Mesenchymal stem cell (in vitro differentiated cells and primary cell): ENCODE measurements around the gene ELFN2.

Experiments
- DNase-seq: peaks from one replicate; pipeline ENCODE4 v3.0.0-alpha.2; 2013
- H2AFZ ChIP-seq: one replicate; pipeline ENCODE4 v1.6.1; 2013; ENCODE audit warnings: low read depth, mild to moderate bottlenecking, control low read depth, inconsistent platforms, low read length, moderate library complexity
- H2AK5ac ChIP-seq: 2 replicates; pipeline ENCODE4 v1.6.1; 2013; ENCODE audit warnings: low read length, moderate library complexity, mild to moderate bottlenecking, inconsistent platforms; ENCODE audit not compliant: severe bottlenecking
- H2BK120ac ChIP-seq: one replicate; pipeline ENCODE4 v1.6.1; 2013; ENCODE audit warnings: low read depth, mild to moderate bottlenecking, inconsistent platforms, low read length, moderate library complexity
- H2BK12ac ChIP-seq, 2 experiments: one replicate each; pipeline ENCODE4 v1.6.1; 2013; ENCODE audit warnings: inconsistent platforms in 2 of 2, low read length in 2 of 2, mild to moderate bottlenecking in 2 of 2, moderate library complexity in 2 of 2, control low read depth in 1 of 2
- H2BK15ac ChIP-seq: one replicate; pipeline ENCODE4 v1.6.1; 2013; ENCODE audit warnings: mild to moderate bottlenecking, low read depth, inconsistent platforms; ENCODE audit not compliant: poor library complexity, severe bottlenecking
- H2BK5ac ChIP-seq: 2 replicates; pipeline ENCODE4 v1.6.1; 2013; ENCODE audit warnings: low read depth, mild to moderate bottlenecking, low read length, control low read depth, inconsistent platforms; ENCODE audit not compliant: poor library complexity, severe bottlenecking
- H3K14ac ChIP-seq, 2 experiments: one replicate each; pipeline ENCODE4 v1.6.1; 2013; ENCODE audit warnings: inconsistent platforms in 2 of 2, low read length in 2 of 2, control low read depth in 1 of 2, mild to moderate bottlenecking in 1 of 2, moderate library complexity in 1 of 2
- H3K18ac ChIP-seq, 2 experiments: one replicate each; pipeline ENCODE4 v1.6.1; 2013; ENCODE audit warnings: inconsistent platforms in 2 of 2, low read length in 2 of 2, control low read depth in 1 of 2, low read depth in 1 of 2, mild to moderate bottlenecking in 1 of 2
- H3K23ac ChIP-seq, 2 experiments: one replicate each; pipeline ENCODE4 v1.6.1; 2013; ENCODE audit warnings: inconsistent platforms in 2 of 2, low read length in 2 of 2, mild to moderate bottlenecking in 2 of 2, moderate library complexity in 2 of 2, control low read depth in 1 of 2
- H3K27ac ChIP-seq: 2 replicates; pipeline ENCODE4 v1.5.1; 2013; ENCODE audit warnings: mild to moderate bottlenecking, moderate library complexity, low read length, control low read depth, inconsistent platforms; ENCODE audit not compliant: poor library complexity, severe bottlenecking
- H3K27me3 ChIP-seq, 2 experiments: 2 replicates each; pipeline versions ENCODE4 v1.6.1 to v1.7.0; 2013; ENCODE audit warnings: low read length in 2 of 2, mild to moderate bottlenecking in 2 of 2, moderate library complexity in 2 of 2, control low read depth in 1 of 2, inconsistent platforms in 1 of 2; ENCODE audit not compliant: control insufficient read depth in 1 of 2, insufficient read depth in 1 of 2
- H3K36me3 ChIP-seq, 2 experiments: 2 replicates each; pipeline versions ENCODE4 v1.6.1 to v1.7.0; 2013; ENCODE audit warnings: low read length in 2 of 2, control low read depth in 1 of 2, inconsistent platforms in 1 of 2, low read depth in 1 of 2, mild to moderate bottlenecking in 1 of 2; ENCODE audit not compliant: insufficient read depth in 2 of 2, control insufficient read depth in 1 of 2
- H3K4ac ChIP-seq, 2 experiments: one replicate each; pipeline ENCODE4 v1.6.1; 2013; ENCODE audit warnings: inconsistent platforms in 2 of 2, low read length in 2 of 2, mild to moderate bottlenecking in 2 of 2, moderate library complexity in 2 of 2, control low read depth in 1 of 2, low read depth in 1 of 2
- H3K4me1 ChIP-seq: 2 replicates; pipeline ENCODE4 v1.6.1; 2013; ENCODE audit warnings: low read depth, low read length, control low read depth; ENCODE audit not compliant: control insufficient read depth, insufficient read depth
- H3K4me2 ChIP-seq: 2 replicates; pipeline ENCODE4 v1.6.1; 2013; ENCODE audit warnings: low read length, mild to moderate bottlenecking, inconsistent platforms; ENCODE audit not compliant: poor library complexity, severe bottlenecking
- H3K4me3 ChIP-seq, 2 experiments: 2 replicates each; pipeline versions ENCODE4 v1.5.1 to v1.7.0; 2013; ENCODE audit warnings: low read length in 2 of 2, mild to moderate bottlenecking in 2 of 2, control low read depth in 1 of 2, low read depth in 1 of 2; ENCODE audit not compliant: insufficient read depth in 1 of 2
- H3K79me1 ChIP-seq: replicated peaks from 2 replicates; pipeline ENCODE4 v1.6.1; 2013; ENCODE audit warnings: mild to moderate bottlenecking, control low read depth, low read length, inconsistent platforms; ENCODE audit not compliant: poor library complexity, severe bottlenecking
- H3K9ac ChIP-seq: 2 replicates; pipeline ENCODE4 v1.7.0; 2013; ENCODE audit warnings: mild to moderate bottlenecking, low read length, moderate library complexity
- H3K9me3 ChIP-seq: 2 replicates; pipeline ENCODE4 v1.7.0; 2013; ENCODE audit warnings: mild to moderate bottlenecking, low read length; ENCODE audit not compliant: control insufficient read depth
- H4K8ac ChIP-seq: one replicate; pipeline ENCODE4 v1.6.1; 2013; ENCODE audit warnings: inconsistent platforms, mild to moderate bottlenecking, low read length, moderate library complexity
- H4K91ac ChIP-seq: one replicate; pipeline ENCODE4 v1.6.1; 2013; ENCODE audit warnings: mild to moderate bottlenecking, low read length, inconsistent platforms
- WGBS: methylation state at CpG from one replicate; pipeline ENCODE4 v1.1.7; 2013; ENCODE audit warnings: mixed read lengths; 5-methylcytosine and 5-hydroxymethylcytosine counted together

Gene ELFN2

DNA sequence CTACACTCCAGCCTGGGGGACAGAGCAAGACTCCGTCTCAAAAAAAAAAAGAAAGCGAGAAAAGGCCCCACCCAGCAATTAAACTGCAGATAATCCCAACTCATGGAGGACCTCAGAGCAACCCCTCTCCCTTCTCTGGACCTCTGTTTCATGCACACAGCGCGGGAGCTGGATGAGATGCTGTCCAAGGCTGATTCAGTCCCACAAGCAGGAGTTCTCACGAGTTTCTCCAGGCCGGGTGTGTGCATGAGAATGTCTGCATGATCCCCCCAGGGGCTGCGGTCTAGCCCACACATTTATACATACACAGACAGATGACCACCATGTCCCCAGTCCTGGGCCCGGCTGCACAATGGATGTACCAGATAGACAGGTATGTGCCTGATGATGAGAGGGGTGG is 19.4 kb downstream of the ELFN2 start:
- no peak overlapping the region for H3K4me2 ChIP-seq
- no peak overlapping the region for H4K91ac ChIP-seq
- H2BK5ac ChIP-seq, result no peak overlapping the region
- peaks cover 54% of the 10 kb centered on the region for H3K79me1 ChIP-seq
- no peak overlapping the region for H2BK15ac ChIP-seq
- H2BK12ac ChIP-seq, result no peak overlapping the region
- WGBS, result 82% methylated on average over 7 of the region's 8 CpGs
- no peak overlapping the region for H3K23ac ChIP-seq
- H3K36me3 ChIP-seq, result peaks cover 0 to 85% of the 10 kb centered on the region in 2 experiments
- peaks cover 24% of the 10 kb centered on the region for H3K4me1 ChIP-seq
- no peak overlapping the region for H4K8ac ChIP-seq
- no peak overlapping the region for H3K4ac ChIP-seq
- no peak overlapping the region for H2BK120ac ChIP-seq
- no peaks in the 10 kb centered on the region for H3K9me3 ChIP-seq
- H2AFZ ChIP-seq, result no peak overlapping the region
- H3K27ac ChIP-seq, result no peak overlapping the region
- no peak overlapping the region for H2AK5ac ChIP-seq
- no peak overlapping the region for H3K14ac ChIP-seq
- no peak overlapping the region for H3K4me3 ChIP-seq
- H3K9ac ChIP-seq, result no peak overlapping the region
- DNase-seq, result no peak
- H3K18ac ChIP-seq, result no peak overlapping the region
- peaks cover 0 to 86% of the 10 kb centered on the region in 2 experiments for H3K27me3 ChIP-seq

DNA sequence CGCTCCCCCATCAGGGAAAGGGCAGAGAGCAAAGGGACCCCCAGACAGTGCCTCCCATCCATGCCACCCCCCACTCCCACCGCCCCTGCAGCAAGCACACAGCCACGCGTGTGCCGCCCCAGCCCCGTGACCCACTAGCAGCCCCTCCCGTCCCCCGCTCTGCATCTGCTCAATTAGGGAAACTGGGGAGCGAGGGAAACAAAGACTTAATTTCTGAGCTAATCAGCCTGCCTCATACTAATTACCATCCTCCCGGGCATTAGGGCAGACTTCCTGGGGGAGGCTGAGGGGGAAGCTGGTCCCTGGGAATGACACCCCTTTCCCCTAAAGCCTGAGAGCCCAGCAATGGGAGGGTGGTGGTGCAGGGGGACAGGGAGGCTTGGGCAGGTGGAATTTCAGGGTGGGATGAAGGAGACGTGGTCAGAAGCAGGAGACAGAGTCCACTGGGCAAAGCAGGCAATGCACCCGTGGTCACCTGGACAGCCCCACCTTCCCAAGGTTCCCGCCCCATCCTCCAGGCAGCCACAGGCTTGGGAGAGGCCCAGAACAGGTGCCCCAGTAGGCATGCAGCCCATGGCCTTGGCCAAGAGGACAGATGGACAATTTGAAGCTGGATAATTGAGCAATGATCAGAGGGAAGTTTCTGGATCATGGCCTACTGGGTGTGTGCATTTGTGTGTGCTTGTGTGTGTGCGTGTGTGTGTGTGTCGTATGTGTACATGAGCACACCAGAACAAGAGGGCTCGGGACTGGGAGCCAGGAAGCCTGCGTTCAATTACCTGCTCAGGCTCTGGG is 20.6 kb downstream of the ELFN2 start:
- H3K36me3 ChIP-seq, result peaks cover 0 to 87% of the 10 kb centered on the region in 2 experiments
- DNase-seq, result no peak
- H2AK5ac ChIP-seq, result no peak overlapping the region
- no peak overlapping the region for H3K4me3 ChIP-seq
- peaks cover 57% of the 10 kb centered on the region for H3K79me1 ChIP-seq
- no peak overlapping the region for H3K23ac ChIP-seq
- H2BK15ac ChIP-seq, result no peak overlapping the region
- H2BK120ac ChIP-seq, result no peak overlapping the region
- no peak overlapping the region for H3K4ac ChIP-seq
- no peaks in the 10 kb centered on the region for H3K9me3 ChIP-seq
- no peak overlapping the region for H3K4me2 ChIP-seq
- H4K91ac ChIP-seq, result no peak overlapping the region
- peaks cover 18% of the 10 kb centered on the region for H3K4me1 ChIP-seq
- no peak overlapping the region for H3K9ac ChIP-seq
- no peak overlapping the region for H2BK12ac ChIP-seq
- H3K14ac ChIP-seq, result no peak overlapping the region
- no peak overlapping the region for H3K18ac ChIP-seq
- no peak overlapping the region for H2BK5ac ChIP-seq
- peaks cover 0 to 84% of the 10 kb centered on the region in 2 experiments for H3K27me3 ChIP-seq
- no peak overlapping the region for H3K27ac ChIP-seq
- no peak overlapping the region for H4K8ac ChIP-seq
- H2AFZ ChIP-seq, result no peak overlapping the region
- 87% methylated on average over 14 of the region's 17 CpGs for WGBS

DNA sequence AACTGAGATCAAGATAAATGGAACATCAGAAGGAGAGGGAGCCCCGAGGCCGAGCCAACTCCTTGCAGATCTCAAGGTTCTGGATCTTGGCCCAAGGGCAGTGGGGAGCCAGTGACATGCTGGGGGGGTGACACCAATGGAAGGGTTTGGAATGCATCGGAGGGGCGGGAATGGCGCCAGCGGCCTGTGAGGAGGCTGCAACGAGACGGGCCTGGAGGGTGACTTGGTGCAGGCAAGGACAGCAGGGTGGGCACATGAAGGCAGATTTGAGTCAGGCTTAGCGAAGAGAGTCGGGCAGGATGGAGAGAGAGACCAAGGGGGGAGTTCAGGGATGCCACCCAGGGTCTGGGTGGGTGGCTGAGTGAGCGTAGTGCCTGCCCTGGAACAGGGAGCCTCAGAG is 23.2 kb downstream of the ELFN2 start:
- H3K18ac ChIP-seq, result no peak overlapping the region
- H3K36me3 ChIP-seq, result peaks cover 0 to 74% of the 10 kb centered on the region in 2 experiments
- H3K27ac ChIP-seq, result no peak overlapping the region
- no peak overlapping the region for H2BK15ac ChIP-seq
- H2AFZ ChIP-seq, result no peak overlapping the region
- no peak overlapping the region for H3K9ac ChIP-seq
- no peak overlapping the region for H2BK12ac ChIP-seq
- H2BK120ac ChIP-seq, result no peak overlapping the region
- H3K27me3 ChIP-seq, result peaks cover 0 to 66% of the 10 kb centered on the region in 2 experiments
- H3K14ac ChIP-seq, result no peak overlapping the region
- H3K4me3 ChIP-seq, result no peak overlapping the region
- H2BK5ac ChIP-seq, result no peak overlapping the region
- no peaks in the 10 kb centered on the region for H3K9me3 ChIP-seq
- H3K4ac ChIP-seq, result no peak overlapping the region
- no peak overlapping the region for H3K23ac ChIP-seq
- H4K8ac ChIP-seq, result no peak overlapping the region
- DNase-seq, result no peak
- H3K79me1 ChIP-seq, result peaks cover 49% of the 10 kb centered on the region
- H3K4me1 ChIP-seq, result peaks cover 15% of the 10 kb centered on the region
- H2AK5ac ChIP-seq, result no peak overlapping the region
- no peak overlapping the region for H4K91ac ChIP-seq
- WGBS, result 94% methylated on average over 11 of the region's 11 CpGs
- H3K4me2 ChIP-seq, result no peak overlapping the region

DNA sequence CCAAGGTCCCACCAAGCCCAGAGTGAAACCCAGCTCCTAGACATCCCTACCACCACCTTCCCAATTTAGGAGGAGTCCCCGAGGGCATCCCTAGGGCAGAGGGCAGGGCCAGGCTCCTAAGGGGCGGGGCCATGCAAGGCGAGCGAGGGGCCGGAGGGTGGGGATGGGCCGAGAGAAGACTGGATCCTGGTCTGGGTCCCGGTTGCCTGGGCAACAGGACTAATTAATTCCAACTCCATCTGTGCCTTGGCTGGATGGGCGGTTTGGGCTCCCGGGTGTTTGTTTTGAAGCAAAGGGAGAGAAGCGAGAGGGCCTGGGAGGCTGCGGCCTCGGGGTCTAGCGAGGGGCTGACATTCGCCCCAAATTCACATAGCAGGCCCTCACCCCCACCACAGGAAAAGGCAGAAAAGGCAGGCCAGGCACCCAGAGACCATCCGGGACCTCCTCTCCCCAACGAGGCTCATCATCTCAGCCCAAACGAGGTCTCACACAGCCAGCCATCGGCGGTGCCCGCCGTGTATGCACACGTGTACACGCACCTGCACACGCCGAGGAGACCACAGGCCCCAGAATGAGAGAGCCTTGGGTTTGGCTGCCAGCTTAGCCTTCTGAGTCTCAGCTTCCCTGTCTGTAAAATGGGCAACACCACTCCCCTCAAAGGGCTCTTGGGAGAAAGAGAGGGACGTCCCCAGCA is 23.9 kb downstream of the ELFN2 start:
- H2BK12ac ChIP-seq, result no peak overlapping the region
- H4K91ac ChIP-seq, result no peak overlapping the region
- DNase-seq, result no peak
- no peak overlapping the region for H2AFZ ChIP-seq
- no peak overlapping the region for H3K18ac ChIP-seq
- H2BK5ac ChIP-seq, result no peak overlapping the region
- H3K4ac ChIP-seq, result no peak overlapping the region
- H3K79me1 ChIP-seq, result peaks cover 49% of the 10 kb centered on the region
- H3K9me3 ChIP-seq, result no peaks in the 10 kb centered on the region
- no peak overlapping the region for H3K9ac ChIP-seq
- peaks cover 0 to 69% of the 10 kb centered on the region in 2 experiments for H3K36me3 ChIP-seq
- no peak overlapping the region for H2AK5ac ChIP-seq
- H3K4me1 ChIP-seq, result peaks cover 15% of the 10 kb centered on the region
- H3K27me3 ChIP-seq, result peaks cover 0 to 66% of the 10 kb centered on the region in 2 experiments
- H2BK15ac ChIP-seq, result no peak overlapping the region
- H3K14ac ChIP-seq, result no peak overlapping the region
- 76% methylated on average over 25 of the region's 26 CpGs for WGBS
- H3K23ac ChIP-seq, result no peak overlapping the region
- H2BK120ac ChIP-seq, result no peak overlapping the region
- no peak overlapping the region for H3K4me2 ChIP-seq
- H4K8ac ChIP-seq, result no peak overlapping the region
- H3K27ac ChIP-seq, result no peak overlapping the region
- no peak overlapping the region for H3K4me3 ChIP-seq
